Omental fat pad (tissue), 4 donors: Measurements from ENCODE around the gene CREB5. TPM values are rescaled to one million over a fixed set of nuclear protein-coding genes. Genes with fewer than 3 reads are reported as not detected.
"Not testable (repeated sequence)": the region's sequence is repeated elsewhere in the genome, so short reads cannot be mapped to it uniquely, and the experiment has no call there.

Experiments
- ATAC-seq: fragments of 150-250 bp; one replicate; pipeline ENCODE4 v1.9.1; 2016; ENCODE audit warnings: mild to moderate bottlenecking, moderate library complexity; ENCODE audit not compliant: low FRiP score
- DNase-seq: peaks from one replicate; pipeline ENCODE4 v3.0.0-alpha.2; 2019; ENCODE audit warnings: low spot score
- total RNA-seq, 4 donors: library from RNA; depleted of rRNA; stranded (reverse); fragments of >200 nt; gene quantifications; one replicate each; pipeline ENCODE4 v1.1.0, GENCODE V29; 2016
- TF ChIP-seq, protein P1 (sequence below), 3 donors: fragments of 450-650 bp; IDR thresholded peaks; one replicate each; pipeline ENCODE4 v1.5.1; 2016 to 2017; ENCODE audit warnings: antibody characterized with exemption in 3 of 3, mild to moderate bottlenecking in 3 of 3, moderate library complexity in 2 of 3

CREB5 gene
- total RNA-seq, 4 donors from 2014 or later = 27.9 to 87.0 (median 42.9) TPM

DNA sequence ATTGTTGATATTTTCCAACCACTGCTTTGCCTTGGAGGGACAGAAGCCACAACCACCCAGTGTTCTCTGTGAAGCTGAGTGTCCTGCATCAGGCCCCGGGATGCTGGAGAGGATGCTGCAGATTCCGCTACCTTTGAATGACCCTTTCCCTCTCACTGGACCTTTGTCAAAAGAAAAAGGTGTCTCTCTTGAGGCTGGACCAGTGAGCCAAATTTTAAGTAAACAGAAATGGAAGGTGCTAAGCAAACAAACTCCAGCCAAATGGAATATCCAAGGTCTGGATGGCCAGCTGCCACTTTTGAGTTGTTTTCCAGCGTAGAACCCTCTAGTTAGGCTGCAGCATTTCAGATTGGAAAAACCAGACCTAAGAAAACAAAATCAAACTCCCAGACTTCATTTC lies 400.3 kb downstream of the CREB5 start:
- TF ChIP-seq, protein P1, sequence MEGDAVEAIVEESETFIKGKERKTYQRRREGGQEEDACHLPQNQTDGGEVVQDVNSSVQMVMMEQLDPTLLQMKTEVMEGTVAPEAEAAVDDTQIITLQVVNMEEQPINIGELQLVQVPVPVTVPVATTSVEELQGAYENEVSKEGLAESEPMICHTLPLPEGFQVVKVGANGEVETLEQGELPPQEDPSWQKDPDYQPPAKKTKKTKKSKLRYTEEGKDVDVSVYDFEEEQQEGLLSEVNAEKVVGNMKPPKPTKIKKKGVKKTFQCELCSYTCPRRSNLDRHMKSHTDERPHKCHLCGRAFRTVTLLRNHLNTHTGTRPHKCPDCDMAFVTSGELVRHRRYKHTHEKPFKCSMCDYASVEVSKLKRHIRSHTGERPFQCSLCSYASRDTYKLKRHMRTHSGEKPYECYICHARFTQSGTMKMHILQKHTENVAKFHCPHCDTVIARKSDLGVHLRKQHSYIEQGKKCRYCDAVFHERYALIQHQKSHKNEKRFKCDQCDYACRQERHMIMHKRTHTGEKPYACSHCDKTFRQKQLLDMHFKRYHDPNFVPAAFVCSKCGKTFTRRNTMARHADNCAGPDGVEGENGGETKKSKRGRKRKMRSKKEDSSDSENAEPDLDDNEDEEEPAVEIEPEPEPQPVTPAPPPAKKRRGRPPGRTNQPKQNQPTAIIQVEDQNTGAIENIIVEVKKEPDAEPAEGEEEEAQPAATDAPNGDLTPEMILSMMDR (IDR thresholded peaks at IDR 0.05) = no peak
- DNase-seq (no peak), ATAC-seq (no peak)

DNA sequence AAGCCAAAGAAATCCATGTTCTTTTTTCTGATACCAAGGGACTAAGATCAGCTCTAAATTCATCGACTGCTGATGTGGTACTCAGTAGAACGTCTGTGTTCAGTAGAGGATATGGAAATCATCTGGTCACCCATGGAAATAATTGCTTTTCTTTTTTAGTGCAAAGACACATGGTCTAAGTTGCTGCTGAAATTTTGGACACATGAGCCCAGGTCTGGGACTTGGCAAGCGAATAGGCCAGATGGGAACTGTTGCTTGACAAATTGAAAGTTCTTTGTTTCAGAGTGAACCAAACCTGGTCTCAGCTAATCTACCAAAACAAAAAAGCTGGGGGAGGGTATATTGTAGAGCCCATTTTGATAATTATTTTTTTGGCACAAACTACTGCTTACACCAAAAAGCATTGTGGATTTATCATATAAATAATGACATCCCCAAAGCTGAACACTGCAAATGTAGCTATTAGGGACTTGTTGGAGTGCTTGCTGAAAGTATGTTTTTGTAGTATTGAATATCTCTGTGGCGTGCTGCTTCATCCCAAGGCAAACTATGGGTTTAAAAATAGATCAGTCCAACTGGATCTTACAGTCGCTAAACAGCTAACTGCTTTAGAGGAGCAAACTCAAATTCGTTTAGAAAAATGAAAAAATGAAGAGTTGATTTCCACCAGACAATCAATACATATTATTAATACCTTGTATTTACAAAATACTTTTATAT lies 401.1 kb downstream of the CREB5 start:
- ATAC-seq (no peak), DNase-seq (no peak)
- TF ChIP-seq, protein P1 (IDR thresholded peaks at IDR 0.05) = no peak

DNA sequence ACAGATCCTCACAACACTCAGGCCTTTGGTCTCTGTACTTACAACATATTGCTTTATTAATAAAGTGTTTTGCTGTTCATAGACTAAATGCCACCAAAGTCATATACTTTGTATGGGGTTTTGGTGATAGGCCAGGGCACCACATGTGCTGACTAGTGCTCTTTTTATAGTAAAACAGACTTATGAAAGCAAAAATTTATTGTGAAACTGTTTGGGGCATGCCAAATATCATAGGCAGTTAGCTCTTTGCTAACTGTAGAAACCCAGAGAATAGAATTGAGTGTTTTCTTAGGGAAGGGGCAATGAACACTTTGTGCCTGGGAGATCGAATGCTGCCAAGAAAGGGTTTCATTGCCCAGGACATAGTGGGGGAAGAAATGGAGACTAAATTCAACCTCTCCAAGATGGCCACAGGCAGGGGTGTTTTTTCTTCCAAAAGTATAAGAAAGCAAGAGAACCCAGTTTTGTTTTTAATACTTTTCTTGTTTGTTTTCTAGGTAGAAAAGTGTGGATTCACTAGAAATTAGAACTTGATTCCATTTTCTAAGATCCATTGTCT lies 403.1 kb downstream of the CREB5 start:
- TF ChIP-seq, protein P1 (IDR thresholded peaks at IDR 0.05) = no peak
- DNase-seq (no peak), ATAC-seq (peak; percentile 69)

DNA sequence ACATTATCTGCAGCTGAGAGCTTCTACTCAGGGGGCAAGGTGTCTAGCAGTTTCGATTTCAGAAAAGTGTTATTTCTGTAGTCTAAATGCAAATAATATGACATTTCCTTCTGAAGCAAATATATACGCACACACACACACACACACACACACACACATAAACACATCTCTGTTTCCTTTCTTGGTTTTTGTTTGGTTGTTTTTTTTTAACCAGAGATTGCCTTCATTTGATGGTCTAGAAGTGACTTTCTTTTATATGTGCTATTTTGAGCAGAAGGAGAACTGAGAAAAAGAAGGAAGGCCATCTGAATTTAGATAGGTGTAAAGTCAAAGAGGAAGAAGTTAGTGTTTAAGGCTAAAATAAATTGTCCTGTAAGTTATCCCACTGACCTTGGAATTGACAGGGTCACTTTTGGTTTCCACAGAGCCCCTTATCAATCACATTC lies 403.6 kb downstream of the CREB5 start:
- TF ChIP-seq, protein P1 (IDR thresholded peaks at IDR 0.05) = no peak
- ATAC-seq = no peak

DNA sequence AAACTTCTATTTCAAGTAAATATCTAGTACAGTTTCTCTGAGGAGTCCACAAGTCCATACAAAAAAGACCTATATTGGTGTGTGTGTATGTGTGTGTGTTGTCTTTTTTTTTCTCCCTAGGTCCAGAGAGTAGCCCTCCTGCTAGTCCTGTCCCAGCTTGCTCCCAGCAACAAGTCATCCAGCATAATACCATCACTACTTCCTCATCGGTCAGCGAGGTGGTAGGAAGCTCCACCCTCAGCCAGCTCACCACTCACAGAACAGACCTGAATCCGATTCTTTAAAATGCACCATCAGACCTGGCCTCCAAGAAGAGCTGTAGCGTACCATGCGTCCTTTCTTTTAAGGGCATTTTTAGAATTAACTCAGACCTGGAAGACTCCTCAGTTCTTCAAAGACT lies 406.7 kb downstream of the CREB5 start:
- DNase-seq = no peak
- no peak for ATAC-seq
- TF ChIP-seq, protein P1 (IDR thresholded peaks at IDR 0.05) = no peak

More for the DNA sequence above, 403.6 kb downstream of the CREB5 start:
- no peak for DNase-seq

DNA sequence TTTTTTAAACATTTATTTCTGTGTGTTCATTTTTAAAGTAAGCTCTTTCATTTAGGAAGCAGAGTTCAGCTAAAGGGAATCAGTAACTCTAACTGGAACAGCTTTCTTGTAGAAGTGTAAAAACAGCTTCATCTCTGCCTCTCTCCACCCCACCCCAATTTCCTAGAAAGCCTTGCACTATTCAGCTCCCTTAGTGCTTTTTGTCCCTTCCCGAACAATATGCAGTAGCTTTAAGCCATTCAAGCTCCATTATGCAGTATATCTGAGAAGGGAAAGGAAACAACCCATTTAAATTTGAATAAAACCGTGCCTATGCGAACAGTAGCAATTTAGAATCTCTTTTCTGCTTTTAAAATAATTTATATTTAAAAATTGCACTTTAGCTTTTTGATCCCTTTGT lies 411.3 kb downstream of the CREB5 start:
- TF ChIP-seq, protein P1 (IDR thresholded peaks at IDR 0.05) = no peak
- ATAC-seq (no peak), DNase-seq (no peak)

DNA sequence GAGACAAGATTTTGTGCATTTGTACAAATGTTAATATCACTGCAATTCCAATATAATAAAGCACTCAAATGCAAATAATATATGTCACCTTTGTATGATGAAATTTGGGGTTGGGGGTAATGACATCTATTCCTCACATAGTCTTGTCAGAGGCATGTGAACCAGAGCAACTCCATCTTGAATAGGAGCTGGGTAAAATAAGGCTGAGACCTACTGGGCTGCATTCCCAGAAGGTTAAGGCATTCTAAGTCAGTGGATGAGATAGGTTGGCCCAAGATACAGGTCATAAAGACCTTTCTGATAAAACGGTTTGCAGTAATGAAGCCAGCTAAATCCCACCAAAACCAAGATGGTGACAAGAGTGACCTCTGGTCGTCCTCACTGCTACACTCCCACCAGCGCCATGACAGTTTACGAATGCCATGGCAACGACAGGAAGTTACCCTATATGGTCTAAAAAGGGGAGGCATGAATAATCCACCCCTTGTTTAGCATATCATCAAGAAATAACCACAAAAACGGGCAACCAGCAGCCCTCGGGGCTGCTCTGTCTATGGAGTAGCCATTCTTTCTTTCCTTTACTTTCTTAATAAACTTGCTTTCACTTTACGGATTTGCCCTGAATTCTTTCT lies 413.6 kb downstream of the CREB5 start:
- ATAC-seq, DNase-seq: not testable (repeated sequence)
